GM10248 (cell line): ENCODE data around the gene NIPAL4.

Experiments used
- CTCF ChIA-PET: fragments of 300-600 bp; sonication (Branson Sonifier 250); formaldehyde crosslinking; extraction: SDS; loops from one replicate; lab custom pipeline; 2021; ENCODE audit warnings: antibody characterized with exemption; lab: Yijun Ruan, JAX
- POLR2A ChIA-PET: fragments of 350-650 bp; sonication (Branson Sonifier 250); formaldehyde crosslinking; extraction: SDS; loops from one replicate; lab custom pipeline; 2020; ENCODE audit warnings: antibody characterized with exemption; lab: Yijun Ruan, JAX
- DNase-seq: peaks from one replicate; pipeline ENCODE4 v3.0.0; 2012; ENCODE audit errors: extremely low spot score
- CTCF ChIP-seq: IDR thresholded peaks from 2 replicates; pipeline ENCODE4 v1.5.1; 2012; ENCODE audit warnings: mild to moderate bottlenecking, low read depth; ENCODE audit errors: extremely low read depth, missing control alignments, control extremely low read depth

The NIPAL4 gene

GRCh38 chr5:157468293-157468965 is 8.4 kb downstream of the NIPAL4 start:
- CTCF ChIA-PET: interaction anchor here (1.0 to 8.8 kb wide), 10 partner anchors 9 to 275 kb away, joined by 3 to 88 read pairs (median 4); partner anchors contain the start of genes LSM11 and NIPAL4
- TF ChIP-seq CTCF: no peak
- no peak for DNase-seq
- POLR2A ChIA-PET: no interaction called here

- CTCF ChIA-PET: interaction anchor here (0.7 to 8.8 kb wide), 15 partner anchors 10 to 274 kb away, joined by 3 to 88 read pairs (median 4); partner anchors contain the start of gene NIPAL4
- POLR2A ChIA-PET: no interaction called here
- DNase-seq: no peak
- TF ChIP-seq CTCF: no peak
Measured at GRCh38 chr5:157469073-157469472, 9.1 kb downstream of the NIPAL4 start.

DNA sequence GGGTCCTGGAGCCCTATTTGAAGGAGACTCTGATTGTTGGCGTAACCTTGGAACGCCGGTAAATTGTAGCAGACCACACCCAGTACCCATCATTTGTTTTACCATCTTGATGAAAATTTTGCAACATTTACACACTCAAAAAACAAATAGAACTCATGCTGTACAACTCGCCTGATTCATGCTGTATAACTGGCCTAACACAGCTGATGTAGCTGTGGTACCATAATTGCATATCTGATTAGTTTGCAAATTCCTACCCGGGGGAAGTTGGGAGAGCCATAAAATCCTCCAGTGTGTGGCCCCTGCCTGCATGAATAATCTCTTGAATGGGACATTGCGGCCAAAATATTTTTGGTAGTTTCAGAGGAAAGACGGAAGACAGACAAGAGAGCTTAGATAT is 9.7 kb downstream of the NIPAL4 start:
- DNase-seq: no peak

DNA sequence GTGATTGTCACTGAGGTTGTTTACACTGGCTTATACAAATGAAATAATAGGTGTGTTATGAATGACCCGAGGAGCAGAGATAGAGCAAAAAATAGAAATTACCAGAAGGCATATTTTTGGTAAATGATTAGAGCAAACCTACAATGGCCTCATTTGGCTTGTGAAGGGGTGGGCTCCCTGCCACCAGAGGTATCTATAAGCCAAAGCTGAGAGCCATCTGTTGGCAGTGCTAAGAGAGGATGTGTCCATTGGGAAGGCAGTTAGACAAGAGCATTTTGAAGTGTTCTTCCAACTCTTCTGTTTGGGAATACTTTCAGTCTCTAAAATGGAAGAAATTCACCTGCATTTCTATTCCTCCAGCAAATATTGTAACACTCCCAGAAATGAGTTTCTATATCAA is 10.6 kb downstream of the NIPAL4 start:
- POLR2A ChIA-PET: no interaction called here
- DNase-seq: no peak
- TF ChIP-seq CTCF: no peak
- CTCF ChIA-PET: interaction anchor here (1.1 to 8.8 kb wide), 17 partner anchors 10 to 322 kb away, joined by 3 to 88 read pairs (median 8); partner anchors contain the start of genes LSM11 and NIPAL4

More for the DNA sequence above, 9.7 kb downstream of the NIPAL4 start:
- no peak for TF ChIP-seq CTCF
- POLR2A ChIA-PET: no interaction called here
- CTCF ChIA-PET: interaction anchor here (0.7 to 8.8 kb wide), 16 partner anchors 10 to 273 kb away, joined by 3 to 88 read pairs (median 4); partner anchors contain the start of gene NIPAL4

DNA sequence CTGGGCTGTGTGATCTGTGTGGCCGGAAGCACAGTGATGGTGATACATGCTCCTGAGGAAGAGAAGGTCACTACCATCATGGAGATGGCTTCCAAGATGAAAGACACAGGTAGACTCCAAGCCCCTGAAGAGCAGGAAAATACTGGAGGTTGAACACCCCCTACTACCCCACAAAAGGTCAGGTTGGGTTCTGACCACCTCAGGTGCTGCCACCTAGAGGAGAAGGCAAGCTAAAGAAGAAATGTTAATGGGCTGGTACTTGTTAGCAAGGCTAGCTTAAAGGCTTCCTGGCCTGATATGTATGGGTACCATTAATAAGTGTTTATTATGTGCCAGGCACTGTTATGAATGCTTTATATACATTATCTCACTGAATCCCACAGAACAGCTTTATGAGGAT is 11.7 kb downstream of the NIPAL4 start:
- peak; percentile 54 for DNase-seq
- POLR2A ChIA-PET: no interaction called here
- CTCF ChIA-PET: interaction anchor here (0.7 to 8.8 kb wide), 32 partner anchors 8 to 323 kb away, joined by 3 to 88 read pairs (median 4); partner anchors contain the start of genes LSM11 and NIPAL4
- peak; percentile 67 for TF ChIP-seq CTCF

DNA sequence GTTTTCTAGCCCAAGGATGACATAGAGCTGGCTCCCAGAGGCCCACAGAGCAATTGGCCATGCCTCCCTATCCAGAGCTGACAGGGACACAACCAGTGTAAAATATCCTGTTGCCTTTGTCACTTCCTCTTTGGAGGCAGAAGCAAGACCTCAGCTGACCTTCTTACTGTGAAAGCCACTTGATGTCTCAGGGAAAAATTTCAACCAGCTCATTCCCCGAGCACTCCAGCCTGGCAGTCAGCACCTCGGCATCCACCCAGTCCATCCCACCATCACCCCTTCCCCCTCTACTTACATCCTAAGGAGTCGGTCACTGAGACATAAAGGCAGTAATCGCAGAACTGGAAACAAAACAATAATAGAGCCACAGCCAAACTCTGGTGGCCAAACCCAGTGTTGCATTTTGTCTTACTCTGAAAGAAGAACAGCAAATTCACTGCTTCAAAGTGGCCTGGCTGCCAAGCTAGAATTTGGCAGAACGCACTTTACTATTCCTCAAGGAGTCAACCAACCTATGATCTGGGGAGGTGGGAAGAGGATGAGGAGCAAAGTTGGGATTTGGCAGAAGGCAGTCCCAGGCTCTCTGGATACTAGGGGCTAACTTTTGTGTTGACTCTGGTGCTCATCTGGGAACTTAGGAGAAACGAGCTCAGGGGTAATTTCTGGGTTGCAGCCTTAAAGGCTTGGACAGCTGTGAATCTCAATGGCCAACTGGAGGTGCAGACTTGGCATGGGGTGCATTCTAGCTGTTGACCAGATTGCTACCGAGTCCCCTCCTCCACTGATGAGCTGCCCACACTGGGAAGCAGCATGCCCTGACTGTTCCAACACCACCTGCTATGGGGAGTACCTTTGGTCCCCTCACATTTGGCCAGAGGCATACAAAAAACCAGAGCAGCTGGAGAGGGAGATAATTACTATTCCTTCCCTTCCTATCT is 13.6 kb downstream of the NIPAL4 start:
- ChIA-PET CTCF (interaction anchor here (0.7 to 8.8 kb wide), 8 partner anchors 12 to 269 kb away, joined by 3 to 88 read pairs (median 3); partner anchors contain the start of gene NIPAL4), POLR2A (interaction anchor here (1.2 kb wide), 1 partner anchor 12 kb away, joined by 3 read pairs; no protein-coding TSS in a partner anchor)
- TF ChIP-seq CTCF: no peak
- no peak for DNase-seq
